OCI-LY7 (cell line): ENCODE results near the gene AAGAB.

ENCODE experiments used
- CTCF ChIP-seq: fragments of 200-600 bp; sonication (generic); conservative IDR thresholded peaks from 2 replicates; pipeline ENCODE4 v1.5.1; 2014; ENCODE audit warnings: mild to moderate bottlenecking, antibody characterized with exemption, low read length, moderate library complexity, mixed read lengths
- EZH2phosphoT487 ChIP-seq: fragments of 200-600 bp; sonication (generic); IDR thresholded peaks from 2 replicates; pipeline ENCODE4 v1.6.1; 2018; ENCODE audit warnings: low read depth, borderline replicate concordance, mild to moderate bottlenecking, mixed run types, antibody characterized with exemption, low read length, moderate library complexity, mixed read lengths

- TF ChIP-seq CTCF (no peak), EZH2phosphoT487 (no peak)
Observed at GRCh38 chr15:67178569-67179210, 75.8 kb downstream of the AAGAB start.
